Activated gamma-delta T cell (primary cell): Measurements from ENCODE around the gene NUDT1.

Source experiments
- DNase-seq: peaks from one replicate; lab custom pipeline; 2025; lab: John Stamatoyannopoulos, UW

NUDT1 gene

GRCh38 chr7:2248984-2249694 is 7.1 kb downstream of the NUDT1 start:
- no peak for DNase-seq

GRCh38 chr7:2249744-2250323 is 7.8 kb downstream of the NUDT1 start:
- no peak for DNase-seq

- no peak for DNase-seq
These were observed 9.4 kb downstream of the NUDT1 start for GRCh38 chr7:2251381-2251780.

GRCh38 chr7:2251841-2252771 is 10.1 kb downstream of the NUDT1 start:
- no peak for DNase-seq

GRCh38 chr7:2253021-2253420 is 11.0 kb downstream of the NUDT1 start:
- DNase-seq, result no peak

GRCh38 chr7:2253525-2254244 is 11.7 kb downstream of the NUDT1 start:
- DNase-seq, result no peak

- no peak for DNase-seq
These were observed 12.6 kb downstream of the NUDT1 start for GRCh38 chr7:2254429-2255144.

- DNase-seq, result no peak
These were observed 13.4 kb downstream of the NUDT1 start for GRCh38 chr7:2255145-2256139.

GRCh38 chr7:2256306-2257045 is 14.4 kb downstream of the NUDT1 start:
- no peak for DNase-seq

GRCh38 chr7:2257046-2257551 is 15.1 kb downstream of the NUDT1 start:
- no peak for DNase-seq

GRCh38 chr7:2257651-2258050 is 15.6 kb downstream of the NUDT1 start:
- DNase-seq, result no peak

- DNase-seq, result no peak
These were observed 16.8 kb downstream of the NUDT1 start for GRCh38 chr7:2258661-2259365.

- no peak for DNase-seq
These were observed 17.5 kb downstream of the NUDT1 start for GRCh38 chr7:2259480-2259879.

- DNase-seq, result no peak
These were observed 18.8 kb downstream of the NUDT1 start for GRCh38 chr7:2260820-2261219.

- no peak for DNase-seq
These were observed 19.6 kb downstream of the NUDT1 start for GRCh38 chr7:2261611-2262010.

- no peak for DNase-seq
These were observed 21.1 kb downstream of the NUDT1 start for GRCh38 chr7:2263176-2263575.

GRCh38 chr7:2264158-2264557 is 22.1 kb downstream of the NUDT1 start:
- DNase-seq, result no peak

- no peak for DNase-seq
These were observed 24.9 kb downstream of the NUDT1 start for GRCh38 chr7:2266911-2267310.
